ENCODE results near the gene SELE.

GRCh38 chr1:169712309-169712631 is 21.6 kb downstream of the SELE start:
- TF ChIP-seq POLR2AphosphoS5 (IDR thresholded peaks at IDR 0.05; ENCODE audit: low read depth, low read length) (no peak), POLR2A (IDR thresholded peaks at IDR 0.05; ENCODE audit: low read depth, low read length) (no peak), PAX5 (IDR thresholded peaks at IDR 0.05; ENCODE audit: insufficient read depth, low read length, severe bottlenecking) (no peak), POU2F2 (IDR thresholded peaks at IDR 0.05; ENCODE audit: low read depth, low read length) (no peak)
